Spleen (tissue), 7 donors: ENCODE results near the gene RSBN1L.

Experiments
- CTCF ChIP-seq, 11 experiments: fragments of 200-600 bp in 7 of 11; fragments of 450-650 bp in 4 of 11; sonication (generic) in 4 of 11; IDR thresholded peaks in 8 of 11; conservative IDR thresholded peaks in 3 of 11; 1 replicate in 7 of 11; 2 replicates in 4 of 11; pipeline versions ENCODE4 v1.4.0 to v1.8.0; 2016 to 2021; ENCODE audit warnings: antibody characterized with exemption in 11 of 11, inconsistent platforms in 4 of 11, mild to moderate bottlenecking in 1 of 11
- POLR2A ChIP-seq, 3 donors: fragments of 450-650 bp; IDR thresholded peaks; one replicate each; pipeline ENCODE4 v1.5.1; 2017; ENCODE audit warnings: antibody characterized with exemption in 3 of 3, mild to moderate bottlenecking in 1 of 3
- POLR2AphosphoS5 ChIP-seq, 3 donors: sonication (generic); formaldehyde crosslinking; IDR thresholded peaks; one replicate each; pipeline ENCODE4 v1.5.1; 2017; ENCODE audit warnings: antibody characterized with exemption in 3 of 3
- donor health status: DM: no; HTN: no; CAD: no; lungs with moderate emphysema.
- donor health status: DM: no; HTN: no; CAD: no.
- donor health status: DM: no; HTN: no; CAD: no.

GRCh38 chr7:77753173-77753572 lies 56.9 kb downstream of the RSBN1L start:
- no peak for TF ChIP-seq POLR2A (IDR thresholded peaks at IDR 0.05)
- TF ChIP-seq CTCF (IDR thresholded peaks at IDR 0.05 in 8 of 11, conservative IDR thresholded peaks at IDR 0.05 in 3 of 11) = no peak
- no peak for TF ChIP-seq POLR2AphosphoS5 (IDR thresholded peaks at IDR 0.05)
